ENCODE measurements around the gene FRMD3.

Gene FRMD3

GRCh38 chr9:83281306-83282255 is 256.6 kb downstream of the FRMD3 start:
- no peak for DNase-seq (ENCODE audit: low read depth)

DNA sequence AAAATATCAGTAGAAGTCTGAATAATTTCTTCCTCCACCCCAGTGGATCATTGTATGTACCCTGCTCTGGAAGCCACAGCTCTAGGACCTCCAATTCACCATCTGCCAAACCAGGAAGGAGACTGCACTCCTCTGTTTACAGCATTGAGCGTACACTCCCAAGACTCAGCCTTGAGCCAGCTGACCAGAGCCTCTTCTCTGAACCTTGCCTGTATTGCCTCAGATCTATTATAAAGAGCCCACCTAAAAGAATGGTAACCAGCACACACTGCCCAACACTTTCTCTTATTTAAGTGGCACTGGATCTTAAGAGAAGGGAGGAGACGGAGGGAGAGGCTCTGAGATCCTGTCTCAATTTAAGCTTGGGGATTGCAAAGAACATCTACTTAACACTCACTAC is 257.4 kb downstream of the FRMD3 start:
- DNase-seq (ENCODE audit: low read depth) = no peak

- no peak for DNase-seq (ENCODE audit: low read depth)
Measured at GRCh38 chr9:83280268-83280667, 257.9 kb downstream of the FRMD3 start.

GRCh38 chr9:83274787-83275186 is 263.4 kb downstream of the FRMD3 start:
- no peak for DNase-seq (ENCODE audit: low read depth)

DNA sequence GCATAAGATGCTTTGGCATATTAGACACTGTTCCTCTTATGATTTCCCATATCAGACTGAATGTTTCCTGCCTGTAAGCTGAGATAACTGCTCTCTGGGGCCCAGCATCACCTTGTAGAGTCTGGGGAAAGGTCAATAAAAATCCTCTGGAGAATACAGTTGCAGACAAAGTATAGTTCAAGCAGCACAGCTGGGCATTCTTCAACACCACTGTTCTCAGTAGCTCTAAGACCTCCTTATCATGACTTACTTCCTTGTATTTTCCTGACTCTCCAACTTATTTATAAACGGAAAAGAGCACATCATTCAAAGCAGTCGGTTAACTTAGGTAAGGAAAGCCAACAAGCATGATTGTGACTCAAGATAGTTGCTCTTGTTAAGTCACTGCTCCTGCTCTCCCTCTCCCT is 266.5 kb downstream of the FRMD3 start:
- DNase-seq (ENCODE audit: low read depth) = no peak

GRCh38 chr9:83270116-83270515 is 268.1 kb downstream of the FRMD3 start:
- no peak for DNase-seq (ENCODE audit: low read depth)

DNA sequence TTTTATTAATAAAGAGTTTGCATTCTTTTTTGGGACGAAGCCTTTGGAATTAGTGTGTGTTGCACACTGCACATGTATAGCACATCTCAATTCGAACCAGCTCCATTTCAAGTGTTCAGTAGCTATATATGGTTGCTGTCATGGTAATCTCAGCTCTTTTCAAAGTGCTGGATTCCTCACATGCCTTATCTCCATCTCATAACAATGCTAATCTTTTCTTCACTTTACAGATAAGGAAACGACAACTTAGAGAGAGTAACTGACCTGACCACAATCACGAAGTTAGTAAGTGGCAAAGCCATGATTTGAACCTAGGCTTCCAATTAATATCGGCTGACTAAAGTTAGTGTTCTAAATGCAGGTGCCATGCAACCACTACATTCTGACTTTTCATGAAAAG is 270.5 kb downstream of the FRMD3 start:
- no peak for DNase-seq (ENCODE audit: low read depth)

DNA sequence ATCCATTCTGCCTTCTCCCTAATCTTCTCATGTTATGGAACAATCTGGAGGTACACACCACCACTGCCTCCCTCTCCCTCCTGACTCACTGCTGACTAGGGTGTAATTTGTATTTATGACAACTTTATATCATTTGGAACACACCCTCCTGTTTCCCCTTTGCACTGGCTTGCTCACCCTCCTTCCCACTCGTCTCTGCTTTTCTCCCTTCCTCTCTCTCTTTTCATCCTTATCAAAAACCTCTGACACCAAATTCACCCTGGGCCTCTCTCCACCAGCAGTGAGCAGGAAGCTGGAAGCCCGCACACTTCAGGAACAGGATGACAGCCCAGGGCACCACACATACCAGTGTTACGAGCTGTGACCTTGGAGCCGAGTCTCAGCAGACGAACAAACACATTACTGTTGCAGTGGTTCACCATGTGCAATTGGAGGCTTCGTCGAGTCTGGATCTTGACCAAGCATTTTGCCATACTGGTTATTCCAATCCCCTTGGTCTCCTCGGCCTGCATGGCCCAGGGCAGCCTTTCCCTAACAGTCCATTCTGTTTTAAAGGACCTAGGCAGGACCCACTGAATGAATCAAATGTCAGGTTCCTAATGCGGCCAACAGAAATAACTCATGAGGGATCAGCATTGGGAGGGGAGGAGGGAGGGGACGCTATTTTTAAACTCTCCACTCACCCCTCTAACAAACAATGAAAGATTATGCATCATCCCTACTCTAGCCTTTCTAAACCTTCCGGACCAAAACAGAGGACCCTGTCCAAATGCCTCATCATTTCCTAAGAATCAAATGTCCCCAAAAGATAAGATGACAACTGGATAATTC is 271.3 kb downstream of the FRMD3 start:
- DNase-seq (ENCODE audit: low read depth) = no peak

GRCh38 chr9:83266331-83266665 is 271.9 kb downstream of the FRMD3 start:
- DNase-seq (ENCODE audit: low read depth) = no peak

- no peak for DNase-seq (ENCODE audit: low read depth)
Measured at GRCh38 chr9:83264315-83264714, 273.9 kb downstream of the FRMD3 start.

GRCh38 chr9:83259558-83259957 is 278.6 kb downstream of the FRMD3 start:
- DNase-seq (ENCODE audit: low read depth) = no peak

- no peak for DNase-seq (ENCODE audit: low read depth)
Measured at GRCh38 chr9:83257937-83258891, 280.0 kb downstream of the FRMD3 start.

- DNase-seq (ENCODE audit: low read depth) = no peak
Measured at GRCh38 chr9:83247732-83248131, 290.5 kb downstream of the FRMD3 start.

DNA sequence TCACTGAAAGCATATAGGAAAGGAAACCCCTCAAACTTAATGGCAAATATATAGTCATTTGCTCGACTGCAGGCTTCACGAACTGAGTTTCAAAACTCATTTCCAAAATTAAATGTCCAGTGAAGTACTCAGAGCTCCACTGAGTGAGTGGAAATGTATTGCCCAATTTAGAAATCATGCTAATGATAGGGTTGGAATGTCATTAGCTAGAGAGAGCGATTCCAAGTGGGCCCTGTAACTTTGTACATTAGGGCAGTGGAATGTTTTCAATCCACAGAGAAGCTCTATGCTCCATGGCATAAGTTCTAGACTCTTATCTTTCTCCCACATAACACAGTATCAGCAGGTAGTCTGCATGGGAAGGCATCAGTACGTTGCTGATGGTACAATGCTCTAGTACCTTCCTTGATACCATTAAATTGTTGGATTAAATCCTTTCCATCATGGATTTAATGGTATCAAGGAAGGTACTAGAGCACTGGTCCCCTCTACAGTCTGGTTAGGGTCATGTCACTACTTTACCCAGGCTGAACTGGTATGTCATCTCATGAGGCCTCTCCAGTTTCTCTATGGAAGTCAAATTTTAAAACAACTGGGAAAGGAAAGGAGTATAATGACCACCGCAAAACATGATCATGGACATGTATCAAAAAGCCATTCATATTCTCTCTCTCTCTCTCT is 292.1 kb downstream of the FRMD3 start:
- no peak for DNase-seq (ENCODE audit: low read depth)

- DNase-seq (ENCODE audit: low read depth) = no peak
Measured at GRCh38 chr9:83242066-83242465, 296.1 kb downstream of the FRMD3 start.

DNA sequence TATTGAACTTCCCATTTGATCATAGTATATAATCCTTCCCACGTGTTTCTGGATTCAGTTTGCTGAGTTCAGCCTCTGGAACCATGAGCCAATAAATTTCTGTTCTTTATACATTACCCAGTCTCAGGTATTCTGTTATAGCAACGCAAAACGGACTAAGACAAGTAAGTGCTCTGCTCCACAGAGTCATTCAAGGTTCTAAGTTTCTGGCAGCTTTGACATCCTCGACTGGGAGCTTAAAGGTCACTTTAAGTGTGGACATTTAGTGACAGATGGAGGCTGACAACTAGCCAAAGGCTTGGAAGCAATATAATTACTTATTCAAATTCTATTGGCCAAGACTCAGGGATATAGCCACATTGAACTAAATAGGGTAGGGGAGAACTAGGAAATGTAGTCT is 297.5 kb downstream of the FRMD3 start:
- no peak for DNase-seq (ENCODE audit: low read depth)

DNA sequence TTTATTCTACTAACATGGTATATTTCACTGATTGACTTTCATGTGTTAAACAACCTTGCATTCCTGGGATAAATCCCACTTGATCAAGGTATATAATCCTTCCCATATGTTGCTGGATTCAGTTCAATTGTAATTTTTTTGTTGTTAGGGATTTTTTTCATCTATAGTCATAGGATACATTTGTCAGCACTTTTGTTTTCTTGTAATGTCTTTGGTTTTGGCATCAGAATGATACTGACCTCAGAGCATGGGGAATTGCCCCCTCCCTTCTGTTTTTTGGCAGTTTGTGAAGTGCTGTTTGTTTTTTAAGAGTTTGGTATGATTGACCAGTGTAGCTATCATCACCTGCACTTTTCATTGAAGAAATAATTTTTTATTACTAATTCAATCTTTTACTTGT is 298.5 kb downstream of the FRMD3 start:
- no peak for DNase-seq (ENCODE audit: low read depth)

GRCh38 chr9:83238871-83239640 is 299.1 kb downstream of the FRMD3 start:
- DNase-seq (ENCODE audit: low read depth) = no peak

GRCh38 chr9:83236029-83236696 is 302.0 kb downstream of the FRMD3 start:
- no peak for DNase-seq (ENCODE audit: low read depth)

- DNase-seq (ENCODE audit: low read depth) = no peak
Measured at GRCh38 chr9:83235526-83235925, 302.7 kb downstream of the FRMD3 start.
